HEK293 (cell line): ENCODE data around the gene RNASE4.
"Not testable (repeated sequence)": the region's sequence is repeated elsewhere in the genome, so short reads cannot be mapped to it uniquely, and the experiment has no call there.

ENCODE experiments used
- FEZF1 ChIP-seq: fragments of 450-650 bp; formaldehyde crosslinking; IDR thresholded peaks from 2 replicates; pipeline ENCODE4 v1.5.1; 2016; ENCODE audit warnings: missing biosample characterization, missing genetic modification characterization
- ZFHX2 ChIP-seq: fragments of 450-650 bp; formaldehyde crosslinking; conservative IDR thresholded peaks from 2 replicates; pipeline ENCODE4 v1.5.1; 2016; ENCODE audit warnings: missing biosample characterization, missing genetic modification characterization

DNA sequence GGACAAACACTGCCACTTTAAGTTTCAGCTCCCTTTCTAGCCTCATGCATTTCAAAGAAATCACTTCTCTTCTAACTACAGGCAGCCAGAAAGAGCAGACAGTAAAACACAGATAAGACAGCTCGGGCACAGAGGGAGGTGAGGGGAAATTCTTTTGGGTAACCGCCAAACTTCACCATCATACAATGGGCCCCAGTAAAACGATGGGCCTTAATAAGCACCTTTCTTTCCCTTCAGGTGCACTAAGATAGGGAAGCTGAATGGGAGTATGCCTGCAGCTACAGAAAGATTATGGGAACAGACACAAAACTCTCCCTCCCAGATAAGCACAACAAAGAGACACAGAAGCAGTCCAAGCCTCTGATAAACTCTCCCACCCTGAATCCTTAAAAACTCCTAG lies 41.6 kb upstream of the RNASE4 start:
- TF ChIP-seq ZFHX2, FEZF1 (tag by site-specific recombination): not testable (repeated sequence)
